ENCODE data around the gene TSSC4. TPM values are rescaled to one million over a fixed set of nuclear protein-coding genes. Genes with fewer than 3 reads are reported as not detected.

The TSSC4 gene
- total and polyA plus RNA-seq, 9 of the 15 experiments (the other 6 are each of a cell fraction or from before 2014, with no cell fraction given): 0.41 to 54.2 (median 11.0) TPM

DNA sequence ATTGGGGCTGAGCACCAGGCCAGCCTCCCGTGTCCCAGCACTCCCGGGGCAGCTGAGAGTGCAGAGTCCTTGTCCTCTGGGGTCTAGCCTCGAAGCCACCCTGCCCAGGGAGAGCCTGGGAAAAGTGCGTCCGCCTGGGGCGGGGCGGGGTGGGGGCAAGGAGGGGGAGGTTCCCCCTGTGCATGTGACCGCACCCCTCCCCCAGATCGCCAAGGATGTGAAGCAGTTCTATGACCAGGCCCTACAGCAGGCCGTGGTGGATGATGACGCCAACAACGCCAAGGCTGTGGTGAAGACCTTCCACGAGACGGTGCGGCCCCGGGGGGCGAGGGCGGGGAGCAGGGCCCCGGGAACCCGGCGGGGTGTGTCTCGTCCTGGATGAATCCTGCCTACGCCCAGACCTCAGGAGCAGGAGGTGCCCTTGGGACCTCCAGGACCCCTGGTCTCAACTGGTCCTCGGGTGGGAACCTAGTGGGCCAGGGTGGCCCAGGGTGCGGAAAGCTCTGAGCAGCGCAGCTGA is 5.3 kb upstream of the TSSC4 start (continued):
- TF ChIP-seq NKRF (IDR thresholded peaks at IDR 0.05; ENCODE audit: borderline replicate concordance): no peak

DNA sequence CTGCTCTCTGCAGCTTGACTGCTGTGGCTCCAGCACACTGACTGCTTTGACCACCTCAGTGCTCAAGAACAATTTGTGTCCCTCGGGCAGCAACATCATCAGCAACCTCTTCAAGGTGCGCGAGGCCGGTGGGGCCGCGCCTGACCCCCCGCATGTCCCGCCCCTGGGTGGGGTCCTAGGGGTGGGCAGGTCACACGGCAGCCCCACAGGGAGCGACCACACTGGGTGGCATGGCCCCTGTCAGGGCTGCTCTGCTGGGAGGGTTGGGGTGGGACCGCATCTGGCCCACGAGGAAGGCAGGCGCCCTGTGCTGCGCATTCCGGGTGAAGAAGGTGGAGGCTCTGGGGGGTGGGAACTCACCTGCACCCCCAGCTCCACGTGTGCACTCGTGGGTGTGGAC is 4.7 kb upstream of the TSSC4 start:
- peaks cover 65% of the 10 kb centered on the region; the same call in 2 of the 3 replicates for H3K36me3 ChIP-seq (ENCODE audit: control insufficient read depth, insufficient read depth, low read length)
- in situ Hi-C loops (cut with MboI) (no loop called here), intact Hi-C loops (cut with micrococcal nuclease) (no loop called here)
- peaks cover 12% of the 10 kb centered on the region for H4K20me1 ChIP-seq (replicated peaks; ENCODE audit: control insufficient read depth, insufficient read depth, low read length)
- H3K79me2 ChIP-seq (ENCODE audit: control insufficient read depth, insufficient read depth, low read length): peaks cover 23% of the 10 kb centered on the region
- CTCF ChIA-PET (ENCODE audit: low intra/inter-chr PET ratio): no interaction called here
- WGBS (ENCODE audit: insufficient coverage, low coverage, missing lambda C conversion rate): 97% methylated on average over 6 of the region's 17 CpGs
- no peaks in the 10 kb centered on the region for H3K9me3 ChIP-seq (replicated peaks; ENCODE audit: control insufficient read depth, insufficient read depth, low read depth, low read length)
- H3K4me2 ChIP-seq (ENCODE audit: insufficient read depth, low read length): no peak overlapping the region
- POLR2A ChIA-PET: no interaction called here
- no peak overlapping the region for H3K9ac ChIP-seq (ENCODE audit: insufficient read depth in 1 of 2, low read depth in 2 of 2, low read length in 2 of 2)
- H3K27ac ChIP-seq (ENCODE audit: extremely low read depth, low read depth, low read length): no peak overlapping the region
- H2AFZ ChIP-seq (ENCODE audit: low read depth, low read length): no peak overlapping the region
- no peak for DNase-seq (ENCODE audit: extremely low read depth in 1 of 4, low spot score in 3 of 4)
- TF ChIP-seq CREB3 (tag; conservative IDR thresholded peaks at IDR 0.05; ENCODE audit: low read depth) (no peak), POLR2G (IDR thresholded peaks at IDR 0.05; ENCODE audit: low read depth, low read length) (peak; percentile 32; the same call in 1 of the 2 replicates)
- peaks cover 7 to 79% of the 10 kb centered on the region in 2 experiments; a peak in 4 of 5 replicates for H3K4me1 ChIP-seq (replicated peaks in 1 of 2; ENCODE audit: control insufficient read depth in 2 of 2, insufficient read depth in 2 of 2, low read length in 2 of 2)
- no peak for FAIRE-seq
- ATAC-seq: no peak
- no peaks in the 10 kb centered on the region for H3K27me3 ChIP-seq (ENCODE audit: control insufficient read depth in 2 of 2, insufficient read depth in 2 of 2, low read length in 2 of 2)
- H3K9me1 ChIP-seq (ENCODE audit: control insufficient read depth, insufficient read depth, low read length): peaks cover 3% of the 10 kb centered on the region
- H3K4me3 ChIP-seq: no peak overlapping the region
- BruUV-seq (replicated peaks): no TSS peak

Data from K562 (cell line).